Measurements from ENCODE around the gene CNRIP1. TPM values are rescaled to one million over a fixed set of nuclear protein-coding genes. Genes with fewer than 3 reads are reported as not detected.

CNRIP1 gene
- total RNA-seq, 1 donor from 2014 or later: not detected

DNA sequence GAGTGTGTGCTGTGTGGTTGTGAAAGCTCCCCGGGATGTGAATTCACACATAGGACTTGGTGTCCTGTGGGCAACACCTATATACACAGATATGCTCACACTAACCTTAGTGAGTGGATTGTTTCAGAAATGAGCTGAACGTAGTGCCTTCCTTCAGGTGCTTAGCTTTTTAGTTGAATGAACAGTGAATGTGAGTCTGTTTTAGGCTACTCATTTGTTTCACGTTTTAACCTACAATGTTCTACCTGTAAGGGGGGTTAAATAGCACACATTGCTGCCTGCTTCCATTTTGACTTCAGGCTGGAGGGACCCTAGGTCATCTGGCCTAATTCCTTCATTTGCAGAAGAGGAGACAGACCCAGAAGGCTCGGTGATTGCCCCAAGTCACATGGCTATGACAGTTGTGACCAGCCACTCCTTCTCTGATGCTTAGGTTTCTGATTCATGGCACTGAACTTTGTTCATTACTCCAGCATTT, 46.4 kb upstream of the CNRIP1 start:
- CTCF ChIA-PET: interaction anchor here (1.0 to 5.6 kb wide), 6 partner anchors 38 to 170 kb away, joined by 3 to 47 read pairs (median 4); partner anchors contain the start of gene PPP3R1

DNA sequence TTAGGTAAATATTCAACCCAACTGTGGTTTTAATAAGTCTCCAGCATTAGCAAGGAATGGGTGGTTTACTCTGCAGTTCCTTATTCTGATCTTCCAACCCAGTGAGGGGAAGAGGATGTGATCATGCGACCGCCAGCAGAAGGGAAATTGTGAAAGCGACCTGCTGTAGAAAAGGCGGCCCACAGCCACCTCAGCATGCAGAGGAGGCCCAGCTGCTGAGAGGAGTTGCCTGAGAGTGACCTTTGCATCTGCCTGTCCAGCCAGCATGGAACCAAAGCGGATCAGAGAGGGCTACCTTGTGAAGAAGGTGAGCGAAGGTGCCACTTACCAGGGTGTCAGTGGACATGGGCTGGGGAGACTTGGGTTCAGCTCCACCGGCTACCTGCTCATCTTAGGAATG, 45.3 kb upstream of the CNRIP1 start, which contains the start of gene PLEK:
Gene PLEK, plus strand, starts transcription at position 196 of the 400 bp plus-strand sequence. Its CDS starts 70 bp downstream, at position 266.
- peak; percentile 49 for DNase-seq
- H3K27ac Mint-ChIP-seq: peak within 1 kb of the TSS; percentile 91
- no peaks in the 10 kb centered on the region for H3K9me3 Mint-ChIP-seq
- ChIA-PET CTCF (interaction anchor here (0.6 to 5.6 kb wide), 6 partner anchors 21 to 169 kb away, joined by 3 to 47 read pairs (median 4); no protein-coding TSS in a partner anchor), POLR2A (interaction anchor here (1.0 to 2.8 kb wide), 15 partner anchors 12 to 207 kb away, joined by 3 to 22 read pairs (median 4); partner anchors contain the start of genes PNO1 and PPP3R1)
- peak within 1 kb of the TSS; percentile 97 for H3K4me3 Mint-ChIP-seq
- no peaks in the 10 kb centered on the region for H3K27me3 Mint-ChIP-seq
- intact Hi-C loops (cut with micrococcal nuclease): loop anchor here (1.0 to 10.0 kb wide), 5 partner anchors 12 to 542 kb away; partner anchors contain the start of gene ARHGAP25
- peaks cover 37% of the 10 kb centered on the region for H3K36me3 Mint-ChIP-seq (ENCODE audit: low read depth)
- TF ChIP-seq, protein P1, sequence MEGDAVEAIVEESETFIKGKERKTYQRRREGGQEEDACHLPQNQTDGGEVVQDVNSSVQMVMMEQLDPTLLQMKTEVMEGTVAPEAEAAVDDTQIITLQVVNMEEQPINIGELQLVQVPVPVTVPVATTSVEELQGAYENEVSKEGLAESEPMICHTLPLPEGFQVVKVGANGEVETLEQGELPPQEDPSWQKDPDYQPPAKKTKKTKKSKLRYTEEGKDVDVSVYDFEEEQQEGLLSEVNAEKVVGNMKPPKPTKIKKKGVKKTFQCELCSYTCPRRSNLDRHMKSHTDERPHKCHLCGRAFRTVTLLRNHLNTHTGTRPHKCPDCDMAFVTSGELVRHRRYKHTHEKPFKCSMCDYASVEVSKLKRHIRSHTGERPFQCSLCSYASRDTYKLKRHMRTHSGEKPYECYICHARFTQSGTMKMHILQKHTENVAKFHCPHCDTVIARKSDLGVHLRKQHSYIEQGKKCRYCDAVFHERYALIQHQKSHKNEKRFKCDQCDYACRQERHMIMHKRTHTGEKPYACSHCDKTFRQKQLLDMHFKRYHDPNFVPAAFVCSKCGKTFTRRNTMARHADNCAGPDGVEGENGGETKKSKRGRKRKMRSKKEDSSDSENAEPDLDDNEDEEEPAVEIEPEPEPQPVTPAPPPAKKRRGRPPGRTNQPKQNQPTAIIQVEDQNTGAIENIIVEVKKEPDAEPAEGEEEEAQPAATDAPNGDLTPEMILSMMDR (IDR thresholded peaks at IDR 0.05): no peak
- peak; percentile 70 for ATAC-seq (ENCODE audit: low read depth)
- H3K4me1 Mint-ChIP-seq: peaks cover 76% of the 10 kb centered on the region

More for the DNA sequence above, 46.4 kb upstream of the CNRIP1 start:
- Mint-ChIP-seq H3K27ac (peak overlapping the region; percentile 91), H3K4me1 (peaks cover 85% of the 10 kb centered on the region), H3K36me3 (ENCODE audit: low read depth) (peaks cover 42% of the 10 kb centered on the region), H3K9me3 (no peaks in the 10 kb centered on the region), H3K27me3 (no peaks in the 10 kb centered on the region), H3K4me3 (peak overlapping the region; percentile 97)
- intact Hi-C loops (cut with micrococcal nuclease): loop anchor here (5.0 to 10.0 kb wide), 2 partner anchors 369 to 541 kb away; partner anchors contain the start of gene ARHGAP25
- POLR2A ChIA-PET: interaction anchor here (1.0 to 2.8 kb wide), 19 partner anchors 9 to 355 kb away, joined by 3 to 22 read pairs (median 5); partner anchors contain the start of gene PPP3R1
- DNase-seq (no peak), ATAC-seq (ENCODE audit: low read depth) (peak; percentile 38)
- TF ChIP-seq, protein P1 (IDR thresholded peaks at IDR 0.05): no peak

DNA sequence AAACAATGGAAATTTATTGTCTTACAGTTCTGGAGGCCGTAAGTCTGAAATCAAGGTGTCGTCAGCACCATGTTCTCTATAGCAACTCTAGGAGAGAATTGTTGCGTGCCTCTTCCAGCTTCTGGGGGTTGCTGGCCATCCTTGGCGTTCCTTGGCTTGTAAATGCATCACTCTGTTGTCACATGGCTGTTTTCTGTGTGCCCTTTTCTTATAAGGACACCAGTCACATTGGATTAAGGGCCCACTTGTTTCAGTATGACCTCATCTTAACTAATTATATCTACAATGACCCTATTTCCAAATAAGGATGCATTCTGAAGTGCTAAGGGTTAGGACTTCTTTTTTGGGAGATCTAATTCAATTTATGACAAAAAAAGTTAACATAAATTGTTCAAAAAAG, 44.0 kb upstream of the CNRIP1 start:
- TF ChIP-seq, protein P1 (IDR thresholded peaks at IDR 0.05): no peak
- H3K4me1 Mint-ChIP-seq: peaks cover 63% of the 10 kb centered on the region
- ChIA-PET POLR2A (no interaction called here), CTCF (interaction anchor here (5.6 kb wide), 1 partner anchor 78 kb away, joined by 47 read pairs; no protein-coding TSS in a partner anchor)
- peaks cover 29% of the 10 kb centered on the region for H3K36me3 Mint-ChIP-seq (ENCODE audit: low read depth)
- DNase-seq: no peak
- ATAC-seq (ENCODE audit: low read depth): no peak
- H3K27ac Mint-ChIP-seq: peak overlapping the region; percentile 91
- no peaks in the 10 kb centered on the region for H3K27me3 Mint-ChIP-seq
- intact Hi-C loops (cut with micrococcal nuclease): loop anchor here (2.0 to 10.0 kb wide), 2 partner anchors 39 to 371 kb away; partner anchors contain the start of gene ARHGAP25
- H3K4me3 Mint-ChIP-seq: peak overlapping the region; percentile 97
- H3K9me3 Mint-ChIP-seq: no peaks in the 10 kb centered on the region

DNA sequence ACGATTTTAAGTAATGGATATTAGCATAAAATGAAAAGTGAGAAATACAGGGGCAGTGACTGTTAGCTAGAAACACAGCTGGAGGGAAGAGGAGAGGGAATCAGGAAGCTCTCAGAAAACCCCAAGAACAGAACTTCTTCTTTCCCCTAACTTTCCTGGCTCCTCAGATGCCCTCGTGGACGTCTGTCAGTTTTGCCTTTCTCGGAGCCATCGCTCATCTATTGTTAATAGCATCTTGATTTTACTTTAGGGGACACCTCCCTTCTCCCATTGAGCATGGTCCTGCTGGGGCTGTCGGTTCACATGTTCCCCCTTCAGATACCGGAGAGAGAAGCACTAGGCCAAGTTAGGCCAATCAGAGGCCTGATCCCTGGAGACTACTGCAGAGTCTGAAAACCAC, 43.0 kb upstream of the CNRIP1 start:
- no peaks in the 10 kb centered on the region for H3K9me3 Mint-ChIP-seq
- peaks cover 59% of the 10 kb centered on the region for H3K4me1 Mint-ChIP-seq
- no peaks in the 10 kb centered on the region for H3K27me3 Mint-ChIP-seq
- ATAC-seq (ENCODE audit: low read depth): no peak
- TF ChIP-seq, protein P1 (IDR thresholded peaks at IDR 0.05): no peak
- DNase-seq: no peak
- ChIA-PET CTCF (interaction anchor here (0.7 to 5.6 kb wide), 4 partner anchors 20 to 79 kb away, joined by 3 to 47 read pairs (median 3); no protein-coding TSS in a partner anchor), POLR2A (interaction anchor here (1.0 to 1.1 kb wide), 2 partner anchors 25 to 79 kb away, joined by 3 to 7 read pairs; no protein-coding TSS in a partner anchor)
- intact Hi-C loops (cut with micrococcal nuclease): loop anchor here (1.0 to 10.0 kb wide), 7 partner anchors 25 to 372 kb away; partner anchors contain the start of gene ARHGAP25
- H3K27ac Mint-ChIP-seq: peak overlapping the region; percentile 91
- peak overlapping the region; percentile 84 for H3K4me3 Mint-ChIP-seq
- peaks cover 19% of the 10 kb centered on the region for H3K36me3 Mint-ChIP-seq (ENCODE audit: low read depth)

DNA sequence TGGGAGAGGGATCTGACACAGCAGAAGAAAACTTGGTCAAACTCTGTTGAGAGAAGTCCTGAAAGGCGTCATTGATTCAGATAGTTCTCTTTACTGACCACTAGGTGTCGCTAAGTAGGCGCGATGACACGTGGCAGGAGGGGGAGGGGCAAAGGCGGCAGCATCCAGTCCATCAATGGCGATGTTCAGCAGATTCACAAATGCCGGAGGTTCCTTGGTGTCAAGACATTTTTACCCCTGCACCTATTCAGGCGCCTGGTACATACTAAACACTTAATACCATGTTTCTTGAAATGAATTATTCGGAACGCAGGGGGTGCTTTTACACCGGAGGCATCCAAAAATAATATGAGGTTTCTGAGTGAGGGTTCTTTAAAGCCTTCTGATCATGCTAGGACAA, 42.3 kb upstream of the CNRIP1 start:
- no peaks in the 10 kb centered on the region for H3K9me3 Mint-ChIP-seq
- intact Hi-C loops (cut with micrococcal nuclease): loop anchor here (1.0 to 10.0 kb wide), 7 partner anchors 25 to 373 kb away; partner anchors contain the start of gene ARHGAP25
- ATAC-seq (ENCODE audit: low read depth): peak; percentile 66
- H3K27ac Mint-ChIP-seq: peak overlapping the region; percentile 91
- TF ChIP-seq, protein P1 (IDR thresholded peaks at IDR 0.05): peak; percentile 33
- POLR2A ChIA-PET: interaction anchor here (1.0 to 1.1 kb wide), 2 partner anchors 26 to 79 kb away, joined by 3 to 7 read pairs; no protein-coding TSS in a partner anchor
- peak overlapping the region; percentile 84 for H3K4me3 Mint-ChIP-seq
- H3K4me1 Mint-ChIP-seq: peaks cover 56% of the 10 kb centered on the region
- peak; percentile 63 for DNase-seq
- H3K36me3 Mint-ChIP-seq (ENCODE audit: low read depth): peaks cover 13% of the 10 kb centered on the region
- CTCF ChIA-PET: interaction anchor here (0.7 to 5.6 kb wide), 6 partner anchors 24 to 80 kb away, joined by 3 to 47 read pairs (median 3); no protein-coding TSS in a partner anchor
- no peaks in the 10 kb centered on the region for H3K27me3 Mint-ChIP-seq

All from activated B cell treated with CpG ODN at 0.5 μM for 24 hours (primary cell).